Keratinocyte (primary cell): ENCODE measurements around the gene SHC1. TPM values are rescaled to one million over a fixed set of nuclear protein-coding genes. Genes with fewer than 3 reads are reported as not detected.

Experiments used
- DNase-seq: peaks from one replicate; pipeline ENCODE4 v3.0.0-alpha.2; 2011; ENCODE audit warnings: low read depth, missing footprints, low spot score
- FAIRE-seq: peaks from 2 replicates; lab custom pipeline; 2011; peaks lifted over from hg19 to GRCh38; lab: Jason Lieb, UNC
- H2AFZ ChIP-seq: 2 replicates; pipeline ENCODE4 v1.6.0; 2012; ENCODE audit warnings: low read length, control low read depth, inconsistent platforms; ENCODE audit not compliant: control insufficient read depth
- H3K27ac ChIP-seq: 2 replicates; pipeline ENCODE4 v1.5.1; 2011; ENCODE audit warnings: low read length; ENCODE audit not compliant: control insufficient read depth, insufficient read depth
- H3K27me3 ChIP-seq: 3 replicates; pipeline ENCODE4 v1.6.0; 2011; ENCODE audit warnings: low read length; ENCODE audit not compliant: control insufficient read depth, insufficient read depth; ENCODE audit errors: extremely low read depth
- H3K36me3 ChIP-seq, 2 experiments: 2 replicates in 1 of 2; 3 replicates in 1 of 2; pipeline ENCODE4 v1.5.1; 2011; ENCODE audit warnings: low read length in 2 of 2, mild to moderate bottlenecking in 1 of 2; ENCODE audit not compliant: control insufficient read depth in 2 of 2, insufficient read depth in 2 of 2; ENCODE audit errors: extremely low read depth in 1 of 2
- H3K4me1 ChIP-seq: 3 replicates; pipeline ENCODE4 v1.5.1; 2011; ENCODE audit warnings: low read length; ENCODE audit not compliant: control insufficient read depth, insufficient read depth; ENCODE audit errors: extremely low read depth
- H3K4me2 ChIP-seq: 3 replicates; pipeline ENCODE4 v1.6.0; 2011; ENCODE audit warnings: low read depth, low read length; ENCODE audit not compliant: control insufficient read depth, insufficient read depth; ENCODE audit errors: extremely low read depth
- H3K4me3 ChIP-seq, 3 experiments: fragments of 200-600 bp in 1 of 3; sonication (generic) in 1 of 3; 2 replicates in 2 of 3; 3 replicates in 1 of 3; pipeline ENCODE4 v1.5.1; 2011 to 2016; ENCODE audit warnings: low read length in 3 of 3, mild to moderate bottlenecking in 3 of 3, control low read depth in 2 of 3, inconsistent platforms in 1 of 3, low read depth in 1 of 3, mixed read lengths in 1 of 3, mixed run types in 1 of 3, moderate library complexity in 1 of 3; ENCODE audit not compliant: control insufficient read depth in 2 of 3, insufficient read depth in 2 of 3; ENCODE audit errors: extremely low read depth in 1 of 3
- H3K79me2 ChIP-seq: 2 replicates; pipeline ENCODE4 v1.6.0; 2012; ENCODE audit warnings: low read length; ENCODE audit not compliant: control insufficient read depth, insufficient read depth
- H3K9ac ChIP-seq: 3 replicates; pipeline ENCODE4 v1.6.0; 2011; ENCODE audit warnings: low read length; ENCODE audit not compliant: control insufficient read depth, insufficient read depth; ENCODE audit errors: extremely low read depth
- H3K9me1 ChIP-seq: 3 replicates; pipeline ENCODE4 v1.6.0; 2011; ENCODE audit warnings: low read length; ENCODE audit not compliant: control insufficient read depth, insufficient read depth; ENCODE audit errors: extremely low read depth
- H3K9me3 ChIP-seq: 2 replicates; pipeline ENCODE4 v1.5.1; 2012; ENCODE audit warnings: low read depth, low read length; ENCODE audit not compliant: control insufficient read depth
- H4K20me1 ChIP-seq: 3 replicates; pipeline ENCODE4 v1.6.0; 2011; ENCODE audit warnings: low read length; ENCODE audit not compliant: control insufficient read depth, insufficient read depth; ENCODE audit errors: extremely low read depth
- EZH2 ChIP-seq: IDR thresholded peaks from one replicate; pipeline ENCODE4 v1.6.1; 2012; ENCODE audit warnings: inconsistent platforms, mild to moderate bottlenecking, low read length, moderate library complexity
- dilution Hi-C: fragments of 300-500 bp; cut with MboI; formaldehyde crosslinking; loops from one replicate; pipeline ENCODE4 v1.7.0; 2020; ENCODE audit warnings: low sequenced_read_pairs; ENCODE audit not compliant: extremely low pct_ligation_motif_present
- polyA plus RNA-seq, 5 experiments: library from polyadenylated mRNA; depleted of rRNA in 3 of 5; stranded (reverse) in 3 of 5; stranded (forward) in 1 of 5; unstranded in 1 of 5; fragments of >200 nt; gene quantifications; 1 replicate in 1 of 5; 2 replicates in 3 of 5; 3 replicates in 1 of 5; pipeline versions ENCODE4 v1.2.1 to v1.2.3, GENCODE V29; 2011 to 2012; ENCODE audit warnings: missing spikeins in 2 of 5, low read depth in 1 of 5, low replicate concordance in 1 of 5
- TF ChIP-seq, protein P1 (sequence below), 3 experiments: IDR thresholded peaks in 1 of 3; conservative IDR thresholded peaks in 1 of 3; optimal IDR thresholded peaks in 1 of 3; 2 replicates in 2 of 3; 3 replicates in 1 of 3; pipeline versions ENCODE3 to v1.5.1; 2011; ENCODE audit warnings: low read length in 3 of 3, mild to moderate bottlenecking in 3 of 3, moderate library complexity in 2 of 3, control low read depth in 1 of 3, inconsistent platforms in 1 of 3; ENCODE audit not compliant: insufficient read depth in 2 of 3; ENCODE audit errors: extremely low read depth in 1 of 3

The SHC1 gene
- polyA plus RNA-seq, 1 donor (not counting 4 experiments of a cell fraction or from before 2014, with no cell fraction given): 245 TPM

DNA sequence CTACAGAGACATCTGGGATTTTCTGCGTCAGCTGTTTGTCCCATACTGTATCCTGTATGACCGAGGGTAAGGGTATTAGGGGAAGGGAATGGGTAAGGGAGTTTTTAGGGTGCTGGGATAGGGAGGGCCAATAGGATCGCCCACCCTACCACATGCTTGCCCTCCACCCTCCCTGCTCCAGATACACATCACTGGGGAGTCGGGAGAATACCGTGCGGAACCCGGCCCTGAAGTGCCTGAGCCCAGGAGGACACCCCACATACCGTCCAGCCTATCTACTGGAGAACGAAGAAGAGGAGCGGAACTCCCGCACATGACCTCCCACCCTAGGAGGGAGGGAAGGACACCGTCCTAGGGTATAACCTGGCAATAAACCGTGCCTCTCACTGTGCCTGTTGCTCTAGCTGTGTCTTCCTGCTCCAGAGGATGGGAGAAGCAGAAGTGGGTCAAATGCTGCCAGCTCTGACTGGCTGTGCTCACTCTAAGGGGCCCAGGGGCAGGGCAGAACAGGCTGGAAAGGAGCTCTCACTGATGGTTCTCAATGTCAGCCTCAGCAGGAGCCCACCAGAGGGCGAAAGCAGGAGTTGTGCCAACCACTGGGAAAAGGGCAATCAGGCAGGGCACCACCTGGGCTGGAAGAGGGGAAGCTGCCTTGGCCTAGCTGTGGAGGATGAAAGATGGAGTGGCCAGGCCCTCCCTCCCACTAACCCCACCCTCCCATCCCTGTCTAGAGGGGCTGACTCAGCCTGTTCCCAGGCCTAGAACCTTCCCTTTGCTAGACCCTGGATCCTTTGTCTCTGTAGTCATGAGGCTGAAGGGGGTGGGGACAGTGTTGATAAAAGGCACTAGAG is 22.4 kb upstream of the SHC1 start:
- no peak overlapping the region for H2AFZ ChIP-seq
- DNase-seq (no peak), FAIRE-seq (no peak)
- no peaks in the 10 kb centered on the region for H3K27me3 ChIP-seq
- no peak overlapping the region for H3K9ac ChIP-seq
- no peaks in the 10 kb centered on the region for H3K4me1 ChIP-seq
- no peak overlapping the region for H3K27ac ChIP-seq
- H3K36me3 ChIP-seq: peaks cover 20 to 21% of the 10 kb centered on the region in 2 experiments
- no peak overlapping the region for H3K4me2 ChIP-seq
- no peaks in the 10 kb centered on the region for H3K9me1 ChIP-seq
- TF ChIP-seq EZH2: no peak
- TF ChIP-seq, protein P1, sequence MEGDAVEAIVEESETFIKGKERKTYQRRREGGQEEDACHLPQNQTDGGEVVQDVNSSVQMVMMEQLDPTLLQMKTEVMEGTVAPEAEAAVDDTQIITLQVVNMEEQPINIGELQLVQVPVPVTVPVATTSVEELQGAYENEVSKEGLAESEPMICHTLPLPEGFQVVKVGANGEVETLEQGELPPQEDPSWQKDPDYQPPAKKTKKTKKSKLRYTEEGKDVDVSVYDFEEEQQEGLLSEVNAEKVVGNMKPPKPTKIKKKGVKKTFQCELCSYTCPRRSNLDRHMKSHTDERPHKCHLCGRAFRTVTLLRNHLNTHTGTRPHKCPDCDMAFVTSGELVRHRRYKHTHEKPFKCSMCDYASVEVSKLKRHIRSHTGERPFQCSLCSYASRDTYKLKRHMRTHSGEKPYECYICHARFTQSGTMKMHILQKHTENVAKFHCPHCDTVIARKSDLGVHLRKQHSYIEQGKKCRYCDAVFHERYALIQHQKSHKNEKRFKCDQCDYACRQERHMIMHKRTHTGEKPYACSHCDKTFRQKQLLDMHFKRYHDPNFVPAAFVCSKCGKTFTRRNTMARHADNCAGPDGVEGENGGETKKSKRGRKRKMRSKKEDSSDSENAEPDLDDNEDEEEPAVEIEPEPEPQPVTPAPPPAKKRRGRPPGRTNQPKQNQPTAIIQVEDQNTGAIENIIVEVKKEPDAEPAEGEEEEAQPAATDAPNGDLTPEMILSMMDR (optimal IDR thresholded peaks at IDR 0.05 in 1 of 3, IDR thresholded peaks at IDR 0.05 in 1 of 3, conservative IDR thresholded peaks at IDR 0.05 in 1 of 3; ENCODE audit: extremely low read depth in 1 of 3, insufficient read depth in 2 of 3, low read length in 3 of 3): peak in 2 of 3 experiments; percentile 7 to 33
- H3K9me3 ChIP-seq: no peaks in the 10 kb centered on the region
- H3K4me3 ChIP-seq: no peak overlapping the region
- H3K79me2 ChIP-seq: peaks cover 17% of the 10 kb centered on the region
- H4K20me1 ChIP-seq: peaks cover 3% of the 10 kb centered on the region
- dilution Hi-C loops: no loop called here

GRCh38 chr1:154990276-154990675 is 19.7 kb upstream of the SHC1 start:
- no peak overlapping the region for H2AFZ ChIP-seq

More at GRCh38 chr1:154990276-154990675, 19.7 kb upstream of the SHC1 start:
- Histone ChIP-seq H3K27me3 (no peaks in the 10 kb centered on the region), H3K27ac (no peak overlapping the region), H3K4me3 (no peak overlapping the region), H3K9me3 (no peaks in the 10 kb centered on the region), H3K9ac (no peak overlapping the region), H3K79me2 (peaks cover 23% of the 10 kb centered on the region), H3K36me3 (peaks cover 23 to 26% of the 10 kb centered on the region in 2 experiments), H4K20me1 (peaks cover 3% of the 10 kb centered on the region), H3K4me1 (no peaks in the 10 kb centered on the region), H3K9me1 (no peaks in the 10 kb centered on the region), H3K4me2 (no peak overlapping the region)
- dilution Hi-C loops: no loop called here
- DNase-seq (no peak), FAIRE-seq (no peak)
- no peak for TF ChIP-seq EZH2
- TF ChIP-seq, protein P1 (optimal IDR thresholded peaks at IDR 0.05 in 1 of 3, IDR thresholded peaks at IDR 0.05 in 1 of 3, conservative IDR thresholded peaks at IDR 0.05 in 1 of 3; ENCODE audit: extremely low read depth in 1 of 3, insufficient read depth in 2 of 3, low read length in 3 of 3): no peak
